Osteocyte (in vitro differentiated cells): Measurements from ENCODE around the gene PLXNA2. TPM values are rescaled to one million over a fixed set of nuclear protein-coding genes. Genes with fewer than 3 reads are reported as not detected.

Source experiments
- DNase-seq: peaks from one replicate; pipeline ENCODE4 v3.0.0; 2021; ENCODE audit warnings: mixed read lengths; ENCODE audit not compliant: unreplicated experiment; ENCODE audit errors: extremely low spot score
- H3K27ac Mint-ChIP-seq: one replicate; pipeline ENCODE4 v1.8.0; 2021; ENCODE audit warnings: mild to moderate bottlenecking, mixed read lengths; ENCODE audit not compliant: unreplicated experiment
- H3K27me3 Mint-ChIP-seq: one replicate; pipeline ENCODE4 v1.8.0; 2021; ENCODE audit warnings: mixed read lengths; ENCODE audit not compliant: unreplicated experiment
- H3K36me3 Mint-ChIP-seq: one replicate; pipeline ENCODE4 v1.8.0; 2021; ENCODE audit warnings: mixed read lengths; ENCODE audit not compliant: unreplicated experiment
- H3K4me1 Mint-ChIP-seq: one replicate; pipeline ENCODE4 v1.8.0; 2021; ENCODE audit warnings: mixed read lengths; ENCODE audit not compliant: unreplicated experiment
- H3K4me3 Mint-ChIP-seq: one replicate; pipeline ENCODE4 v1.8.0; 2021; ENCODE audit warnings: mild to moderate bottlenecking, moderate library complexity, mixed read lengths; ENCODE audit not compliant: unreplicated experiment
- H3K9me3 Mint-ChIP-seq: one replicate; pipeline ENCODE4 v1.8.0; 2021; ENCODE audit warnings: mixed read lengths; ENCODE audit not compliant: unreplicated experiment
- total RNA-seq: library from RNA; stranded (reverse); gene quantifications from 2 replicates; pipeline ENCODE4 v1.2.1, GENCODE V29; 2021
- TF ChIP-seq, protein P1 (sequence below): fragments of 200-600 bp; sonication (generic); IDR thresholded peaks from 2 replicates; pipeline ENCODE4 v1.5.0; 2021; ENCODE audit warnings: antibody characterized with exemption, mild to moderate bottlenecking, moderate library complexity

PLXNA2 gene
- total RNA-seq, 1 donor from 2014 or later: 19.5 TPM

DNA sequence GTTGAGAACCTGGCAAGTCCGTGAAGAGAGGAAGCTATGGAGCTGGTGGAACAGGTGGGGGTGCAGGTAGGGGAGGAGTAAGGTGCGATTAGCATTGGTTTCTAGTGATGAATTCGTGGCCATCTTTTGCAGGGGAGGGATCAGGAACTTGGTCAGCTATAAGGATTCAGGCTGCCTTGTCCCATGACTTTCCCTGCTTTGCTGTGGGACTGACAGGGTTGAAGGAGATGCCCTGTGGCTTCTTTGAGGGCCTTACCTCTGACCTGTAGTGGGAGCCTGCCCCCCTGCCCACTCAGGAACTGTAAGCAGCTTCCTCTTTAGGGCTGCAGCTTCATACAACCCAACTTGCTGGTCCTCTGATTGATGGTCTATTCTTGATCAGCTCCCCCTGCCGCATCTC, 248.6 kb downstream of the PLXNA2 start:
- H3K4me1 Mint-ChIP-seq: no peaks in the 10 kb centered on the region
- no peak overlapping the region for H3K4me3 Mint-ChIP-seq
- H3K36me3 Mint-ChIP-seq: no peaks in the 10 kb centered on the region
- H3K9me3 Mint-ChIP-seq: peaks cover 6% of the 10 kb centered on the region
- H3K27me3 Mint-ChIP-seq: peaks cover 30% of the 10 kb centered on the region
- no peak overlapping the region for H3K27ac Mint-ChIP-seq
- TF ChIP-seq, protein P1, sequence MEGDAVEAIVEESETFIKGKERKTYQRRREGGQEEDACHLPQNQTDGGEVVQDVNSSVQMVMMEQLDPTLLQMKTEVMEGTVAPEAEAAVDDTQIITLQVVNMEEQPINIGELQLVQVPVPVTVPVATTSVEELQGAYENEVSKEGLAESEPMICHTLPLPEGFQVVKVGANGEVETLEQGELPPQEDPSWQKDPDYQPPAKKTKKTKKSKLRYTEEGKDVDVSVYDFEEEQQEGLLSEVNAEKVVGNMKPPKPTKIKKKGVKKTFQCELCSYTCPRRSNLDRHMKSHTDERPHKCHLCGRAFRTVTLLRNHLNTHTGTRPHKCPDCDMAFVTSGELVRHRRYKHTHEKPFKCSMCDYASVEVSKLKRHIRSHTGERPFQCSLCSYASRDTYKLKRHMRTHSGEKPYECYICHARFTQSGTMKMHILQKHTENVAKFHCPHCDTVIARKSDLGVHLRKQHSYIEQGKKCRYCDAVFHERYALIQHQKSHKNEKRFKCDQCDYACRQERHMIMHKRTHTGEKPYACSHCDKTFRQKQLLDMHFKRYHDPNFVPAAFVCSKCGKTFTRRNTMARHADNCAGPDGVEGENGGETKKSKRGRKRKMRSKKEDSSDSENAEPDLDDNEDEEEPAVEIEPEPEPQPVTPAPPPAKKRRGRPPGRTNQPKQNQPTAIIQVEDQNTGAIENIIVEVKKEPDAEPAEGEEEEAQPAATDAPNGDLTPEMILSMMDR: no peak
- peak; percentile 63 for DNase-seq

DNA sequence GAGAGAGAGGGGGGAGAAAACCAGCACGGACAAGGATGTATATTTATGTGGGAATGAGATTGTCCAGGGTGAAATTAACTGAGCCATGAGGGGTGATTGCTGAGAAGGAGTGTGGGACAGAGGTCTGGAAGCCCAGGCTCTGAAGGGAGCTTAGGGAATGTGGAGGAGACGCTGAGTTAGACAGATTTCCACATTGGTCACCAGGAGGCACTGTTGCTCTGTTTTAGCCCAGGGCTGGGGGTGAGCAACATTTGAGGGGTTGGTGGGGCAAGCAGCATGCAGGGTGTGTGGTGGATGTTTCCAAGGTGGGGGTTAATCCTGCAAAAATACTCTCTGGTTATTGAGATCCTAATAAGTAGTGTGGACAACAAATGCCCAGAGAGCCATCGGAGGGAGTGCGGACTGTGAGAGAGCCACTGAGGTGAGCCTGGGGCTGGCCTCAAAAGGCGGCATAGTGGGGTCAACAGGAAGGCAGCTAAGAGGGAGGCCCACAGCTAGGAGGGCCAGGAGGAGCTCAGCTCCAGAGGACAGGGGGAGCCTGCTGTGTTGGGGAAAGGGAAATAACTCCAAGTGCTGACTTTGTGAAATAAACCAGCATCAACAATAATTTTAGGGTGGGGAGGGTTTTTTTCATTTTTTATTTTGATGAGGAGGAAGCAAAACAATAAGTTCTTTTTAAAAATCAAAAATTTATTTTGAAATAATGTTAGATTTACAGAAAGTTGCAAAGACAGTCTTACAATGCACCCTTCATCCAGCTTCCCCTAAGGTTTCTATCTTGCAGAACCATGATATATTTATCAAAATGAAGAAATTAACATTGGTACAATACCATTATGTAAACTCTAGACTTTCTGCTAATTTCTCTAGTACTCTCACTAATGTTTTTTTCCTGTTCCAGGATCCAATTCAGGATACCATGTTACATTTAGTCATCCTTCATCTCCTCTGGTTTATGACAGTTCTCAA, 250.4 kb downstream of the PLXNA2 start:
- H3K27ac Mint-ChIP-seq: no peak overlapping the region
- peaks cover 36% of the 10 kb centered on the region for H3K27me3 Mint-ChIP-seq
- no peaks in the 10 kb centered on the region for H3K36me3 Mint-ChIP-seq
- H3K4me1 Mint-ChIP-seq: no peaks in the 10 kb centered on the region
- H3K4me3 Mint-ChIP-seq: no peak overlapping the region
- H3K9me3 Mint-ChIP-seq: peaks cover 6% of the 10 kb centered on the region
- DNase-seq: peak; percentile 72
- TF ChIP-seq, protein P1: peak; percentile 41

DNA sequence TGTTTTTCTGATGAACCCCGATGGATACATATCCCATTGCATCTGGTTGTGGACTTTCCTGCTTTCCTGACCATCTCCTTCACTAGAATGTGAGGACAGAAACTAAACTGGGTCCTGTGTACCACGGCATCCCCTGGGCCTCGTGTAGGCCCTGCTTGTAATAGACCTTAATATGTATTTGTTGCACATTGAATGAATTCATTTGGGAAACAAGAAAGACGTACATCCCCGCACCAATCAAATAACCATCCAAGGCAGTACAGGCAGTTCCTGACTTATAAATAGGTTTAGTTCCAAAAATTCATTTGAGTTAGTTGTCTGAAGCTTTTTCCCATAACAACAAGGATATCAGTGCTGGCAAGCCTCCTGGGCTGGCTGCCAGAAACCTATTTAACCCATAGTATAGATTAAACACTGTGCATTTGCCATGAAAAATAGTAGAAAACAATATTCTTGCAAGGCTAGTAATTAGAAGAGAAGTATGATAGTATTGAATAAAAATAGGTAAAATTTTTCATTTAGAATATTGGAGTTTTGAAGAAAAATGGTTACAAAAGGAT, 251.4 kb downstream of the PLXNA2 start:
- Mint-ChIP-seq H3K27me3 (peaks cover 36% of the 10 kb centered on the region), H3K9me3 (peaks cover 6% of the 10 kb centered on the region), H3K27ac (no peak overlapping the region), H3K4me3 (no peak overlapping the region), H3K4me1 (no peaks in the 10 kb centered on the region), H3K36me3 (no peaks in the 10 kb centered on the region)
- peak; percentile 46 for DNase-seq
- TF ChIP-seq, protein P1: no peak

DNA sequence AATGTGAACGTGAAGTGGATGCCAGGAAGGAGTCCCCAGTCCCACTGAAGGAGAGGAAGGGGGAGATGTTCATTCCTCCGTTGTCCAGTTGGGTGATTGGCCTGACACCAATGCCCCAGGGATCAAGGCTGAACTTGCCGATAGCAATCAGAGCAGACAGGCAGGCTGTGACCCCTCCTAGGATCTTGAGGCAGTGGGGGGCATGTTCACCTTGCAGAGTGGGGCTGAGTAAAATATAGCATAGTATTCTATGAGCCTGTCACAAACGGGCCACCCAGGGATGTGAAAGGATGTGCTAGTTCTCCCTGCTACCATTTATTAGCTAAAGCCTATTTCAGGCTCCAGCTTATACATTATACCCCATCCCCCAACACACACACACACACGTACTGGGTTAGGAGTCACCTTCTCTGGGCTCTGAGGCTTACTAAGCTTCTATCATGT, 252.6 kb downstream of the PLXNA2 start:
- TF ChIP-seq, protein P1: no peak

More for the DNA sequence above, 252.6 kb downstream of the PLXNA2 start:
- Mint-ChIP-seq H3K4me1 (peaks cover 7% of the 10 kb centered on the region), H3K4me3 (no peak overlapping the region), H3K36me3 (no peaks in the 10 kb centered on the region), H3K9me3 (peaks cover 6% of the 10 kb centered on the region), H3K27me3 (peaks cover 31% of the 10 kb centered on the region), H3K27ac (no peak overlapping the region)
- peak; percentile 67 for DNase-seq
